Smooth muscle cell of the brain vasculature (primary cell): ENCODE results near the gene NXF2.
A peak's percentile ranks its signal among the peaks of the same experiment; 100 is the strongest.
"Not testable (repeated sequence)": the region's sequence is repeated elsewhere in the genome, so short reads cannot be mapped to it uniquely, and the experiment has no call there.

ENCODE experiments used
- DNase-seq: peaks from one replicate; pipeline ENCODE4 v3.0.0-alpha.2; 2012; ENCODE audit warnings: low read depth, low spot score

Gene NXF2

GRCh38 chrX:102246893-102247292 is at the start of gene NXF2:
Gene NXF2, plus strand, starts transcription at chrX:102247167. Its CDS starts 59,912 bp downstream, at chrX:102307079.
- not testable (repeated sequence) for DNase-seq

GRCh38 chrX:102207940-102208339 is 39.0 kb upstream of the NXF2 start:
- not testable (repeated sequence) for DNase-seq

- not testable (repeated sequence) for DNase-seq
Observed at GRCh38 chrX:102214986-102215385, 32.0 kb upstream of the NXF2 start, which contains the start of gene TCP11X1. Gene TCP11X1, plus strand, starts transcription at chrX:102215301.

- DNase-seq: not testable (repeated sequence)
Observed at GRCh38 chrX:102216497-102216896, 30.5 kb upstream of the NXF2 start.

GRCh38 chrX:102235678-102236077 is 11.3 kb upstream of the NXF2 start:
- not testable (repeated sequence) for DNase-seq

- DNase-seq: not testable (repeated sequence)
Observed at GRCh38 chrX:102240265-102240664, 6.7 kb upstream of the NXF2 start.

- DNase-seq: not testable (repeated sequence)
Observed at GRCh38 chrX:102272231-102272630, 25.3 kb downstream of the NXF2 start.

- no peak for DNase-seq
Observed at GRCh38 chrX:102338162-102338561, 91.2 kb downstream of the NXF2 start.

- DNase-seq: no peak
Observed at GRCh38 chrX:102339312-102340298, 92.6 kb downstream of the NXF2 start.

- no peak for DNase-seq
Observed at GRCh38 chrX:102341867-102342266, 94.9 kb downstream of the NXF2 start.

GRCh38 chrX:102345916-102346315 is 98.9 kb downstream of the NXF2 start:
- peak; percentile 12 for DNase-seq
